ENCODE measurements around the gene PDGFD. TPM values are rescaled to one million over a fixed set of nuclear protein-coding genes. Genes with fewer than 3 reads are reported as not detected.

PDGFD gene
- total RNA-seq, 4 donors from 2014 or later = 4.4 to 7.2 (median 5.2) TPM

DNA sequence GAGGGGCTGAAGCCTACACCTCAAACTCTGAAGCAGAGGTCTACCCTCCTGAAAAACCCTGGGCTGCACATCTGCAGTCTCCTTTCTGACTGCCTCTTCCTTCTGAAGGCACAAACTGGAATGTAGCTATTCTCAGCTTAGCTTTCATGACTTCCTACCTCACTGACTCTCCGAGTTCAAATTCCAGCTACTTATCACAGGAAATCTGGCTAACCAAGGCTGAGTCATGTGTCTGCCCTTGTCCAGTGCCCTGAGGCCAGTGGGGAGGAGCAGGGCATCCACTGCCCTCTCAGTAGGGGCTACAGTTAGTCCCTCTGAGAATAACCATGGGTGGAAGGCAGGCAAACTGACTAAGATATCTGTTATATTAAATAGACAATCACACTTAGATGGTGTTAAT lies 29.2 kb downstream of the PDGFD start:
- Histone ChIP-seq H3K9me3 (no peaks in the 10 kb centered on the region), H3K27ac (no peak overlapping the region), H3K27me3 (no peaks in the 10 kb centered on the region), H3K36me3 (no peaks in the 10 kb centered on the region), H3K4me1 (no peaks in the 10 kb centered on the region), H3K4me3 (no peak overlapping the region)
- no peak for DNase-seq (ENCODE audit: low spot score in 2 of 2)
- WGBS = 62% methylated on average over 1 of the region's 1 CpG
- TF ChIP-seq EP300 (IDR thresholded peaks at IDR 0.05) (no peak), POLR2A (IDR thresholded peaks at IDR 0.05) (no peak), POLR2AphosphoS5 (IDR thresholded peaks at IDR 0.05) (no peak)
- TF ChIP-seq, protein P1, sequence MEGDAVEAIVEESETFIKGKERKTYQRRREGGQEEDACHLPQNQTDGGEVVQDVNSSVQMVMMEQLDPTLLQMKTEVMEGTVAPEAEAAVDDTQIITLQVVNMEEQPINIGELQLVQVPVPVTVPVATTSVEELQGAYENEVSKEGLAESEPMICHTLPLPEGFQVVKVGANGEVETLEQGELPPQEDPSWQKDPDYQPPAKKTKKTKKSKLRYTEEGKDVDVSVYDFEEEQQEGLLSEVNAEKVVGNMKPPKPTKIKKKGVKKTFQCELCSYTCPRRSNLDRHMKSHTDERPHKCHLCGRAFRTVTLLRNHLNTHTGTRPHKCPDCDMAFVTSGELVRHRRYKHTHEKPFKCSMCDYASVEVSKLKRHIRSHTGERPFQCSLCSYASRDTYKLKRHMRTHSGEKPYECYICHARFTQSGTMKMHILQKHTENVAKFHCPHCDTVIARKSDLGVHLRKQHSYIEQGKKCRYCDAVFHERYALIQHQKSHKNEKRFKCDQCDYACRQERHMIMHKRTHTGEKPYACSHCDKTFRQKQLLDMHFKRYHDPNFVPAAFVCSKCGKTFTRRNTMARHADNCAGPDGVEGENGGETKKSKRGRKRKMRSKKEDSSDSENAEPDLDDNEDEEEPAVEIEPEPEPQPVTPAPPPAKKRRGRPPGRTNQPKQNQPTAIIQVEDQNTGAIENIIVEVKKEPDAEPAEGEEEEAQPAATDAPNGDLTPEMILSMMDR (IDR thresholded peaks at IDR 0.05) = no peak

- no peak overlapping the region for H3K27ac ChIP-seq
- H3K27me3 ChIP-seq = no peaks in the 10 kb centered on the region
- no peaks in the 10 kb centered on the region for H3K4me1 ChIP-seq
- WGBS = 93% methylated on average over 1 of the region's 1 CpG
- no peaks in the 10 kb centered on the region for H3K36me3 ChIP-seq
- no peak overlapping the region for H3K4me3 ChIP-seq
- TF ChIP-seq, protein P1 (IDR thresholded peaks at IDR 0.05) = no peak
- TF ChIP-seq EP300 (IDR thresholded peaks at IDR 0.05) (no peak), POLR2AphosphoS5 (IDR thresholded peaks at IDR 0.05) (no peak)
- no peak for DNase-seq (ENCODE audit: low spot score in 2 of 2)
- no peaks in the 10 kb centered on the region for H3K9me3 ChIP-seq
Observed at GRCh38 chr11:104130161-104130560, 33.8 kb downstream of the PDGFD start.

- Histone ChIP-seq H3K27ac (no peak overlapping the region), H3K9me3 (no peaks in the 10 kb centered on the region), H3K27me3 (no peaks in the 10 kb centered on the region), H3K4me1 (no peaks in the 10 kb centered on the region), H3K4me3 (no peak overlapping the region), H3K36me3 (no peaks in the 10 kb centered on the region)
- TF ChIP-seq POLR2AphosphoS5 (IDR thresholded peaks at IDR 0.05) = no peak
- no peak for TF ChIP-seq POLR2A (IDR thresholded peaks at IDR 0.05)
- no peak for TF ChIP-seq EP300 (IDR thresholded peaks at IDR 0.05)
- TF ChIP-seq, protein P1 (IDR thresholded peaks at IDR 0.05) = no peak
- 82% methylated on average over 3 of the region's 3 CpGs for WGBS
- no peak for DNase-seq (ENCODE audit: low spot score in 2 of 2)
Observed at GRCh38 chr11:104129145-104129544, 34.8 kb downstream of the PDGFD start.

DNA sequence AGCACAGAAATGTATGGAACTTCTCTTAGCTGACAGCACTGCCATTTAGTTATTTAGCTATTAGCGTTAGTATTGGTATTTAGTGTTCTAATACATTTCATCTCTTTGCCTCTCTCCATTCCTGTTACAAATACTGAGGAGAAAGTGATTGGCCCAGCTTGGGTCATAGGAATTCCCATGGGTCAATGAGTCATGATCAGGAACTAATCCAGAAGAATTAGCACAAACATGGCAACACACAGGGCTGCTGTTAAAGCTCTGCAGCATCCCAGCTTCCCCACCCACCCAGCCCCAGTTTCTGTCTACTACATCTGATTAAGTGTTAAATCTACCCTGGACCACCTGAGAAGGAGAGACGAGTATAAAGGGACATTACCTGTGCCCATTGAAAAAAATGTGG lies 36.1 kb downstream of the PDGFD start:
- H3K4me3 ChIP-seq = no peak overlapping the region
- 90% methylated on average over 2 of the region's 2 CpGs for WGBS
- H3K36me3 ChIP-seq = no peaks in the 10 kb centered on the region
- H3K4me1 ChIP-seq = no peaks in the 10 kb centered on the region
- H3K27me3 ChIP-seq = no peaks in the 10 kb centered on the region
- DNase-seq (ENCODE audit: low spot score in 2 of 2) = no peak
- H3K9me3 ChIP-seq = no peaks in the 10 kb centered on the region
- TF ChIP-seq POLR2AphosphoS5 (IDR thresholded peaks at IDR 0.05) (no peak), EP300 (IDR thresholded peaks at IDR 0.05) (no peak), POLR2A (IDR thresholded peaks at IDR 0.05) (no peak)
- TF ChIP-seq, protein P1 (IDR thresholded peaks at IDR 0.05) = no peak
- no peak overlapping the region for H3K27ac ChIP-seq

DNA sequence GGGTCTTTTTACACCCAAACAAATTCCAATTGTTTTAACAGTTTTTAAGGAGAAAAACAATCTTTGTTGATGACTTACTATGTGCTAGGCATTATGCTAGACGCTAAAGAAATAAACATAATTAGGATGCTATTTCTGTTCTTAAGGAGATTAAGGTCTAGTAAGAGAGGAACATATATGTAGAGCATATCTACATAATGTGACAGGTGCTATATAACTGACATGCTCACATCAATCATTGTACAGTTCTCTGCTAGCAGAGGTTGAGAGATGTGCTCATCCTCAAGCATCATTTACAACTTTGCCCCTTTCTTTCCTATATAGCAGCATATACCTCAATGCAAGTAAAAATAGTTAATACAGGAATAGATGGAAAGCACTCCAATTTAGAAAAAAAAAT lies 37.5 kb downstream of the PDGFD start:
- DNase-seq (ENCODE audit: low spot score in 2 of 2) = no peak
- WGBS = 93% methylated on average over 1 of the region's 1 CpG
- Histone ChIP-seq H3K4me1 (no peaks in the 10 kb centered on the region), H3K4me3 (no peak overlapping the region), H3K36me3 (no peaks in the 10 kb centered on the region), H3K27ac (no peak overlapping the region), H3K9me3 (no peaks in the 10 kb centered on the region), H3K27me3 (no peaks in the 10 kb centered on the region)
- TF ChIP-seq EP300 (IDR thresholded peaks at IDR 0.05) = no peak
- TF ChIP-seq POLR2AphosphoS5 (IDR thresholded peaks at IDR 0.05) = no peak
- TF ChIP-seq POLR2A (IDR thresholded peaks at IDR 0.05) = no peak
- TF ChIP-seq, protein P1 (IDR thresholded peaks at IDR 0.05) = no peak
